ENCODE measurements around the gene UBE2D4.
A peak's percentile ranks its signal among the peaks of the same experiment; 100 is the strongest.
"Not testable (repeated sequence)": the region's sequence is repeated elsewhere in the genome, so short reads cannot be mapped to it uniquely, and the experiment has no call there.

Gene UBE2D4

DNA sequence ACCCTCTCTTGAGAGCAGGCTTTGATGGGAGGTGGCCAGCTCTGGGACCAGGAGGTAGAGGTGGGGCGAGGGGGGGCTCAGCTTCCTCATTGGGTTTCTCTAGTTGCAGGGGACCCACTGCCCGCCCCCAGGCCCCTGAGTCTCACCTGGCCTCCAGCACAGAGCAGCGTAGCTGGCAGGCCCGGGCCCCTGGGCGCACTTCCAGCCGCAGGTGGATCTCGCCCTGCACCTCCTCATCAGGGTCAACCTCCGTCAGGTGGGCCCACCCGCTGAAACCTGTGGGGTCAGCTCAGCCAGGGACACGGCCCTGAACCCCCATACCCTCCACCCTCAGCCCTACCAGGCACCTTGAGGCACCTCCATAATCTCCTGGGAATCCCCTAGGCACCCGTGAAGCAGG, 43.4 kb downstream of the UBE2D4 start:
- not testable (repeated sequence) for H3K27me3 Mint-ChIP-seq; H3K9me3 Mint-ChIP-seq; DNase-seq; ATAC-seq; H3K27ac Mint-ChIP-seq; H3K4me1 Mint-ChIP-seq; H3K36me3 Mint-ChIP-seq (ENCODE audit: low read depth); H3K4me3 Mint-ChIP-seq

DNA sequence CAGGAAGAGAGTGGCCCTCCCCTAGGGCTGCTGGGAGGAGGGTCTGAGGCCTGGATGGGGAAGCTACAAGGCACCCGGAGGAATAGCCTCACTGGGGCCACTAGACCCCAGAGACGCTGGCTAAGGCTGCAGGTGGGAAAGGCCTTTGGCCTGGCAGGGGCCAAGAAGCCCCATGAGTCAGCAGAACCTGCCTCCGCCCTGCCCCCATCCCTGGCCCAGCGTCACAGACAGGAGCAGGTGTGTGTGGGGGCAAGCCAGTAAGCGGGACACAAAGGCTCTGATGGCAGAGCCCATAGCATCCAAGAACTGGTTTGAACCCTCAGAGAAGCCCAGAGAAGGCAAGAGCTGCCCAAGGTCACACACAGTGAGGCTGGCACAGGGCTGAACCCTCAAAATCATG, 44.5 kb downstream of the UBE2D4 start:
- H3K4me3 Mint-ChIP-seq; H3K9me3 Mint-ChIP-seq; H3K27ac Mint-ChIP-seq; H3K27me3 Mint-ChIP-seq; DNase-seq; ATAC-seq; H3K36me3 Mint-ChIP-seq (ENCODE audit: low read depth); H3K4me1 Mint-ChIP-seq: not testable (repeated sequence)

DNA sequence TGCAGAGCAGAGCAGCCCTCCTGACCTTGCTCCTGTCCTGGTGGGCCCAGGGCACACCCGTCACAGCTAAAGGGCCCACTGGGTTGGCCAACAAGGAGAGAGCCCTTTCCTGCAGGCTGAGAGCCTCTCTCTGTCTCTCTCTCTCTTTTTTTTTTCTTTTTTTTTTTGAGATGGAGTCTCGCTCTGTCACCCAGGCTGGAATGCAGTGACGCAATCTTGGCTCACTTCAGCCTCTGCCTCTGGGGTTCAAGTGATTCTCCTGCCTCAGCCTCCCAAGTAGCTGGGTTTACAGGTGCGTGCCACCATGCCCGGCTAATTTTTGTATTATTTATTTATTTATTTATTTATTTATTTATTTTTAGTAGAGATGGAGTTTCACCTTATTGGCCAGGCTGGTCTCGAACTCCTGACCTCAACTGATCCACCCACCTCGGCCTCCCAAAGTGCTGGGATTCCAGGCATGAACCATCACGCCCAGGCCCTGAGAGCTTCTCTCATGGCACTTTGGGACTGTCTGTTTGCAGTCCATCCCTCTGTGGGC, 47.9 kb downstream of the UBE2D4 start:
- not testable (repeated sequence) for ATAC-seq; H3K4me1 Mint-ChIP-seq; DNase-seq; H3K27ac Mint-ChIP-seq; H3K36me3 Mint-ChIP-seq (ENCODE audit: low read depth); H3K9me3 Mint-ChIP-seq; H3K4me3 Mint-ChIP-seq; H3K27me3 Mint-ChIP-seq

DNA sequence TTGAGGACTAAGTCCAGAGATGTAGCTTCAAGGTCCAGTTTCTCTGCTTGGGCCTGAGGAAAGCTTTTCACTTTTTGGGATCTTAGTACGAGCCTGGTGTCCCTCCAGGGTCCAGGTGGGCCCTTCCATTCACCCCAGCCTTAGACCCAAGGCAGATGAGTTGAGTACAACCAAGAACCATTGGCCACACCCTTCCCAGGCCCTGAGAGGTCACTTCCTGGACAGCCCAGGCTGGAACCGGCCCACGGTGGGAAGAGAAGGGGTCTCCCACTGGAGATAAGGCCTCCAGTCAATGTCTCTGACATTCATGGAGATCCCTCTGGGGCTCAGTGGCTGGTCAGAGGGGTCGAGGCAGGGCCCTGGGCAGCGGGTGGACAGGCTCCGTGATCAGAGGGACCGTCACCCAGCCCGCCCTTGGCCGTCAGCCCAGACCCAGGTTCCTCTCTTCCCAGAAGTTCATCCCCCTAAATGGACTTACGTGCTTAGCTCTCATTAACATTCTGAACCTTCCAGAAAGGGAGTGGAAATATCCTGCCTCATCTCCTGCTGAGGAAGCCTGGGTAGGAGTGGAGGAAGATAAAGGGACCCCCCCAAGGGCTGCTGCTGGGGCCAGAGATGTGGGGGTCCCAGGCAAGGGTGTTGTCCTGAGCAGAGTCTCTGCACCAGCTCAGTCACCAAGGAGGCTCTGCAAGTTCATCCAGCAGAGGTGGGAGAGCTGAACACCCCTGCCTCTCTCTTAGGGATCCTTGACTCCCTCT, 48.7 kb downstream of the UBE2D4 start:
- not testable (repeated sequence) for H3K27me3 Mint-ChIP-seq, H3K4me1 Mint-ChIP-seq

DNA sequence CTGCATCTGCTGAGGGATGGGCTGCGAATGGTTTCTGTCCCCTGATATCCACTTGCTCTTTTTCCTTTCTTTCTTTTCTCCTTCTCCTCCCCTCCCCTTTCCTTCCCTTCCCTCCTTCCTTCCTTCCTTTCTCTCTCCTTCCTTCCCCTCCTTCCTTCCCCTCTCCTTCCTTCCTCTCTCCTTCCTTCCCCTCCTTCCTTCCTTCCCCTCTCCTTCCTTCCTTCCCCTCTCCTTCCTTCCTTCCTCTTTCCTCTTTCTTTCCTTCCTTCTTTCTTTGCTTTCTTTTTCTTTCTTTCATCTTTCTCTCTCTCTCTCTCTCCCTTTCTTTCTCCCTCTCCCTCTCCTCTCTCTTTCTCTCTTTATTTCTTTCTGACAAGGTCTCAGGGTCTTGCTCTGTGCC, 51.3 kb downstream of the UBE2D4 start:
- DNase-seq: no peak
- peaks cover 2% of the 10 kb centered on the region for H3K36me3 Mint-ChIP-seq (ENCODE audit: low read depth)
- no peaks in the 10 kb centered on the region for H3K9me3 Mint-ChIP-seq
- H3K27me3 Mint-ChIP-seq: no peaks in the 10 kb centered on the region
- ATAC-seq: no peak
- H3K4me3 Mint-ChIP-seq: no peak overlapping the region
- H3K27ac Mint-ChIP-seq: no peak overlapping the region
- no peaks in the 10 kb centered on the region for H3K4me1 Mint-ChIP-seq

More for the DNA sequence above, 48.7 kb downstream of the UBE2D4 start:
- H3K36me3 Mint-ChIP-seq (ENCODE audit: low read depth); H3K27ac Mint-ChIP-seq; ATAC-seq; H3K9me3 Mint-ChIP-seq; DNase-seq; H3K4me3 Mint-ChIP-seq: not testable (repeated sequence)

DNA sequence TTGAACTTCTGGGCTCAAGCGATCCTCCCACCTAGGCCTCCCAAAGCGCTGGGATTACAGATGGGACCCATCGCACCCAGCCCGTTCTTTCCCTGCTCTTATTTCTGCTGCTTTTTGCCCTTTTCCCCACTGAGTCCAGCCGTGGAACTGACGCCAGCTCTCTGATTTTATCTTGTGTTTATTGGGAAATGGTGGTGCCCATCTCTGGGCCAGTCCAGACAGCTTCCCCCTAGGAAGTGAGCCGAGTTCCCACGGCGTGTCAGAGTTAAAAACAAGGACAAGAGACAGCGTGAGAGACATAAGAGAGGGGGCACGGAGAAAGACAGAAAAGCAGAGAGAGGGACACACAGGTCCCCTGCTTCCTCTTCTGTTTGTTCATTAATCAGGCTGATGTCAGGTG, 51.9 kb downstream of the UBE2D4 start:
- not testable (repeated sequence) for H3K27ac Mint-ChIP-seq; H3K4me3 Mint-ChIP-seq; H3K4me1 Mint-ChIP-seq; DNase-seq; H3K27me3 Mint-ChIP-seq; H3K36me3 Mint-ChIP-seq (ENCODE audit: low read depth); ATAC-seq; H3K9me3 Mint-ChIP-seq

DNA sequence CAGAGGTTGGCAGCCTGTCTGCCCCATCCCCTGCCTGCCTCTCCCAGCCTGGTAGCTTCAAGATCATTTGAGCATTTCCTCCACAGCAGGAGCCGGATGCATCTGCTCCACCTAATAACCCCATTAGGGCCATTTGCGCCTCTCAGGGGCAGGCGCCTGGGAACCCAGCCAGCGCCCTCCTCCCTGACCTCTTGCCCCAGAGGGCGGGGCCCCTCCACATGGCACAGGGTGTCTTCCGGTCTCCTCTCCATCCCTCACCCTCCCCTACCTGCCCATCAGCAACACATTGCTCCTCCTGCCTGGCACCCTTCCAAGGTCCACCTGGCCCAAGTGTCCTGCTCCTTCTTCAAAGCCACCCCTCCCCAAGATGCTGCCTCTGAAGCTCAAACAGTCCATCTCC, 56.6 kb downstream of the UBE2D4 start:
- H3K4me3 Mint-ChIP-seq; H3K36me3 Mint-ChIP-seq (ENCODE audit: low read depth); H3K4me1 Mint-ChIP-seq; H3K9me3 Mint-ChIP-seq; H3K27ac Mint-ChIP-seq; ATAC-seq; DNase-seq; H3K27me3 Mint-ChIP-seq: not testable (repeated sequence)

DNA sequence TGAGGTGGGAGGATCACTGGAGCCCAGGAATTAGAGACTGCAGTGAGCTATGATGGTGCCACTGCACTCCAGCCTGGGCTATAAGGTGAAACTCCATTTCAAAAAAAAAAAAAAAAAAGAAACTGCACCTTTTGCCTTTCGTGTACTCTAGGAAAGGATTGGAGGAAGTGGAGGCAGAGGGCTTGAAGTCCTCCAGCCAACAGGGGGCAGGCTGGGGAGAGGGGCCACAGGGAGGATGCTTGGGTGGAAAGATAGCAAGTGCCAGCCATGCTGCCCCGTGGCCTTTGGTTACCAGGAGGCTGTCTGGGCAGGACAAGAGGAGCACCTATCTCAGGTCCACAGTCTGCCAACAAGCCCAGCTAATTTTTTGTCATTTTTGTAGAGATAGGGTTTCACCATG, 57.5 kb downstream of the UBE2D4 start:
- not testable (repeated sequence) for H3K27me3 Mint-ChIP-seq; DNase-seq; H3K4me1 Mint-ChIP-seq; ATAC-seq; H3K9me3 Mint-ChIP-seq; H3K27ac Mint-ChIP-seq; H3K4me3 Mint-ChIP-seq; H3K36me3 Mint-ChIP-seq (ENCODE audit: low read depth)

DNA sequence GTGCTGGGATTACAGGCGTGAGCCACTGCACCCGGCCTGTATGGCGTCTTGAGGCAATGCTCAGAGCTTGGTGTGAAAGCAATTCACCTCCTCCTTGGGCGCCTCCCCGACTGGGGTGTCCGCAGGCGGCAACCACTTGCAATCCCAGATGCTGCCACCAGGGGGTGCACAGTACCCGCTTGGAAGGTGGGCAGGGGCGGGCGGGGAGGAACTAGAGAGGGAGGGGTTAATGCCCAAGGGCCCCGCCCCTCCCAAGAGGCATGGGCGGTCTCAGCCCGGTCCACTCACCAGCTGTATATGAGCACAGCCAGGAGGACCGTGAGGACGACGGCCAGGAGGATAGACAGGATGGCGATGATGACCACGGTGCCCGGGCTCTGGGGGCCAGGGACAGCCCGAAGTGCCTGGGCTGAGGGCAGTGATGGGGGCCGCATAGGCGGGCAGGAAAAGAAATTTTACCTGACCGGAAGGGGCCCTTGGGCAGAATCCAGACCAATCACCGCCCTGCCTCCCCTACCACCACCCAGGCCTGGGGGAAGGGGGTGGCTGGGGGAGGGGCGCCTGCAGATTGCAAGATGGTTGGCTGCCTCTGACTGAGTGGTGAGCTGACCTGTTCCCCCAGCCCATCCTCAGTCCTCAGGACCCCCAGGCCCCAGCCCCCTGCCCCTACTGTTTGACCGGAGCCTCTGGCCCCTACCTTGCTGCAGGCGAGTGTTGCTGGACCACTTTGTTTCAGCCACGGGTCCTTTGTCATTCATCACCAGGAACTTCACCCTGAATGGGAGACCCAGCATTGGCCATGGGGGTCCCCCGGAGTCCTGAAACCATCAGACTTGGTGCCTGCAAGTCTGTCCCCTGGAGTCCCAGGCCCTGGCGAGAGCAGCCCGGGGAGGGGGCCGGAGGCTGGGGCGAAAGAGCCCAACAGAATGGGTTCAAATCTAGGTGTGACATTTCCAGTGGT, 59.9 kb downstream of the UBE2D4 start:
- not testable (repeated sequence) for H3K27ac Mint-ChIP-seq; H3K4me1 Mint-ChIP-seq; H3K36me3 Mint-ChIP-seq (ENCODE audit: low read depth); H3K27me3 Mint-ChIP-seq; H3K4me3 Mint-ChIP-seq; H3K9me3 Mint-ChIP-seq
- peak; percentile 90 for DNase-seq
- ATAC-seq: peak; percentile 89

DNA sequence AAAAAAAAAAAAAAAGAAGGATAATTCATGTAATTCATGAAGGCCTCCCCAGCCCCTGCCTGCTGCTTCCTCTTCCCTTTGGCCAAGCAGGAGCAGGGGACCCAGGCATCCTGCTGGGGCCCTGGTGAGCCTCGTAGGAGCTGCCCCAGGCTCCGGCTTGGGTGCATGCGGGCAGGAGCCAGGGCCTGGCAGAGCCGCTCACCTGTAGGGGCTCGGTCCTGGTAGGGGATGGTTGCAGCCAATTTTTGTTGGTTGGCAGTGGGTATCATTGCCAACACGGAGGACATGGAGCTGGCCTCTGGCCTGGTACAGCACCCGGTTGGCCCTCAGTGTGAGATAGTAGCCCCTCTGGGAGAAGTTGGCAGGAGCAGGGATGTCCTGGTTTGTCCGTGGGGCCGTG, 61.2 kb downstream of the UBE2D4 start:
- H3K4me1 Mint-ChIP-seq; ATAC-seq; H3K9me3 Mint-ChIP-seq; H3K4me3 Mint-ChIP-seq; H3K36me3 Mint-ChIP-seq (ENCODE audit: low read depth); H3K27me3 Mint-ChIP-seq; DNase-seq; H3K27ac Mint-ChIP-seq: not testable (repeated sequence)

DNA sequence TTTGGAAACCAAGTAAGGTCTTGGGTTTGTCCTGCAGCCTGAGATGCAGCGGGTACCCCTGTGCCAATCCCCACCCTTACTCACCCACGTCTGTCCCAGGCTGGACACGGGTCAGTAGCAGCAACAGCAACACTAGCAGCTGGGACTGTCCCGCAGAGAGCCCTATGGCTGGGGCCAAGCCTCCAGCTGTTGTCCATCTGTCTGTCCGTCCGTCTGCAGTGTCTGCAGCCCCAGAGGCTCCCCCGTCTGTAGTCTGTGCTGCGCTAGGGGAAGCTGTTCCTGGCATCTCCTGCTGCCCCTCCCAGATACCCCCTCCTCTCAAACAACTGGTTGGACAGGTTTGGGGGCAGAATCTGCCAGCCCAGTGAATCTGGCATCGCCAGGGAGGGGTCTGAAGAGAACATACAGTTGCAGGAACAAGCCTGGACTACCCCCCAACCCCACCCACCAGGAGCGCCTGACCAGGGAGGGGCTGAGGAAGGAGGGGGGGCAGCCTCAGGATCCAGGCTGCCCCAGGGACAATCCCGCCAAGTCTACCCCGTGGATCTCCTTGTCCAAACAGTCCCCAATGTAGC, 63.9 kb downstream of the UBE2D4 start:
- ATAC-seq: not testable (repeated sequence)

DNA sequence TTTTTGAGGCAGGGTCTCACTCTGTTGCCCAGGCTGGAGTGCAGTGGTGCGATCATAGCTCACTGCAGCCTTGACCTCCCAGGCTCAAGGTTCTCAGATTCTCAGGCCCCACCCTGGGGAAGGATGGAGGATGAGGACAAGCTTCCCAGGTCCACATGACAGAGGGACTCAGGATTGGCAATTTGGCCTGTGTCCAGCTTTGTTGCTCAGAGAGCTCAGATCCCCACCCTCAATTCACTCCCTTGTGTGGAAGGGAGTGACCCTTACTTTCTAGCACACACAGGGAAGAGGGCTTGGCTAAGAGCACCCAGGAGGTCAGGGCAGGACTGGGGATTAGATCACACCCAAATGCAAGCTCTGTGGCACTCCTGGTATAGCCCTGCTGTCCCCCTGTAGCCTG, 64.6 kb downstream of the UBE2D4 start:
- H3K9me3 Mint-ChIP-seq; H3K4me3 Mint-ChIP-seq; ATAC-seq; H3K27me3 Mint-ChIP-seq; H3K27ac Mint-ChIP-seq; H3K4me1 Mint-ChIP-seq; H3K36me3 Mint-ChIP-seq (ENCODE audit: low read depth); DNase-seq: not testable (repeated sequence)

More for the DNA sequence above, 63.9 kb downstream of the UBE2D4 start:
- H3K4me3 Mint-ChIP-seq; H3K27me3 Mint-ChIP-seq; H3K27ac Mint-ChIP-seq; H3K4me1 Mint-ChIP-seq; H3K36me3 Mint-ChIP-seq (ENCODE audit: low read depth); H3K9me3 Mint-ChIP-seq; DNase-seq: not testable (repeated sequence)

DNA sequence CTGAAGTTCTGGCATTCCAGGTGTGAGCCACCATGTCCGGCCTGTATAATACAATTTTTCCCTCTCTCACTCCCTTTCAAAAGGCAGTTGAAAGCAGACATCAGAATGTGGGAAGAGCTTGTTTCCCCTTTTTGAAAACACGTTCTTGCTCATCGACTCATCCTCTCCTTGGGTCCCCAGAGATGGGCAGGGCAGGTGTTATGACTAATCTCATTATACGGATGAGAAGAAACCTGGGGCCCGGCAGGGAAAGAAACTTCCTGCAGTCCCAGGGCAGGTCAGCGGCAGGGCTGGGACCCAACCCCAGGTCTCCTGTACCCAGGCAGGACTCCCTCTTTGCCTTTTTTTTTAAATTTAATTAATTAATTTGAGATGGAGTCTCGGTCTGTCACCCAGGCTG, 66.7 kb downstream of the UBE2D4 start:
- H3K4me1 Mint-ChIP-seq; H3K9me3 Mint-ChIP-seq; H3K27ac Mint-ChIP-seq; H3K27me3 Mint-ChIP-seq; DNase-seq; H3K4me3 Mint-ChIP-seq; H3K36me3 Mint-ChIP-seq (ENCODE audit: low read depth): not testable (repeated sequence)
- ATAC-seq: peak; percentile 63

DNA sequence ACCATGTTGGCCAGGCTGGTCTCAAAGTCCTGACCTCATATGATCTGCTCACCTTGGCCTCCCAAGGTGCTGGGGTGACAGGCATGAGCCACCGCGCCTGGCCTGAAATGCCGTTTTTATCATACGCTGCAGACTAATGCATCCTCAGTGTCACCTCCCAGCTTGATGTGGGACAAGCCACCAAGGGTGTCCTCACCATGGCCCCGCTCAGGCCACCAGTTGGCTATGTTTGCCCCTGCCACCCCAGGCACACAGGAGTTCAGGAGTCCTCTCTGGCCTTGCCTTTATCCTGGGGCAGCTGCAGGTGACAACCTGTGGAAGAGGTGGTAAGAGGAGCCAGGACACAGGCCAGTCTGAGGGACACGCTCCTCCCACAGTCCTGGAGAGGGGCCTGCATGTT, 68.4 kb downstream of the UBE2D4 start:
- ATAC-seq: not testable (repeated sequence)

DNA sequence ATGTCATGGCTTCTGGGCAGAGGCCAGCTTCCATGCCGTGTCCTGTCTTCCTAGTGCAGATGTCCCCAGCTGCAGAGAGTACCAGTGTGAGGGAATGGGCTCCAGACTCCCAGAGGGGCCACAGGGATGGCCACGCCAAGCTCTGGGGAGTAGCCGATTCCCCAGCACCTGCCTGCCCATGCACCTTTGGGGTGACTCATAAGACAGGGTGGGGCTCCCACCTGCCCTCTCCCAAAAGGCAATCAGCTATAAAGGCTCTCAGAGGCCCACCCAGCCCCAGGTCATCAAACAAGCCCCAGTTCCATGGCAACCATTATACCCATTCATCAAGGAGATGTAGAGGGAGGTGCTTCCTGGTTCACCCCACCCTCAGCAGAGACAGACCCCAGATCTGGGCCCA, 71.3 kb downstream of the UBE2D4 start, which contains the start of gene SPDYE1:
SPDYE1 (plus strand) TSS at position 366 of the 400 bp plus-strand sequence. CDS start 2,053 bp downstream, outside the sequence.
- H3K4me3 Mint-ChIP-seq, ATAC-seq: not testable (repeated sequence)

More for the DNA sequence above, 68.4 kb downstream of the UBE2D4 start:
- H3K36me3 Mint-ChIP-seq (ENCODE audit: low read depth); H3K27me3 Mint-ChIP-seq; H3K4me1 Mint-ChIP-seq; DNase-seq; H3K27ac Mint-ChIP-seq; H3K4me3 Mint-ChIP-seq; H3K9me3 Mint-ChIP-seq: not testable (repeated sequence)

More for the DNA sequence above, 71.3 kb downstream of the UBE2D4 start, which contains the start of gene SPDYE1:
- H3K27ac Mint-ChIP-seq; DNase-seq; H3K36me3 Mint-ChIP-seq (ENCODE audit: low read depth); H3K27me3 Mint-ChIP-seq; H3K9me3 Mint-ChIP-seq; H3K4me1 Mint-ChIP-seq: not testable (repeated sequence)

Data from activated naive CD8-positive, alpha-beta T cell treated with anti-CD3 and anti-CD28 coated beads, Interleukin-2, amount 50 U/mL, for 24 hours (primary cell).